HepG2 (cell line): Measurements from ENCODE around the gene KLF3. TPM values are rescaled to one million over a fixed set of nuclear protein-coding genes. Genes with fewer than 3 reads are reported as not detected.
A peak's percentile ranks its signal among the peaks of the same experiment; 100 is the strongest.

ENCODE experiments used
- ATAC-seq: fragments of 200-7000 bp; cut with Tn5 transposase; 3 replicates; pipeline ENCODE4 v1.9.1; 2020; ENCODE audit warnings: mild to moderate bottlenecking, moderate library complexity
- BruUV-seq: library from RNA; stranded (reverse); fragments of 400-500 nt; replicated peaks from 2 replicates; lab custom pipeline; 2021; lab: Mats Ljungman, UMichigan
- CTCF ChIA-PET: fragments of 300-600 bp; formaldehyde crosslinking; extraction: SDS; loops from one replicate; lab custom pipeline; 2021; ENCODE audit warnings: low total read pairs, inconsistent platforms, low intra/inter-chr PET ratio; lab: Yijun Ruan, JAX
- POLR2A ChIA-PET: fragments of 350-600 bp; sonication (Branson Sonifier 250); formaldehyde crosslinking; loops from one replicate; lab custom pipeline; 2020; ENCODE audit warnings: antibody characterized with exemption, inconsistent platforms; lab: Yijun Ruan, JAX
- DNase-seq: peaks from one replicate; pipeline ENCODE4 v3.0.0-alpha.2; 2015; ENCODE audit warnings: low spot score
- FAIRE-seq: peaks from 3 replicates; lab custom pipeline; 2011; peaks lifted over from hg19 to GRCh38; lab: Jason Lieb, UNC
- H2AFZ ChIP-seq: one replicate; pipeline ENCODE4 v1.6.1; 2011; ENCODE audit warnings: low read length, inconsistent platforms
- H3K27ac ChIP-seq: fragments of 300-600 bp; 3 replicates; pipeline ENCODE4 v1.8.0; 2011; ENCODE audit warnings: mixed run types, mild to moderate bottlenecking, mixed read lengths, low read length, inconsistent platforms; ENCODE audit not compliant: insufficient read depth; ENCODE audit errors: extremely low read length
- H3K27me3 ChIP-seq, 2 experiments: fragments of 200-600 bp in 1 of 2; 2 replicates in 1 of 2; 3 replicates in 1 of 2; pipeline versions ENCODE4 v1.6.0 to v1.8.0; 2011; ENCODE audit warnings: low read length in 2 of 2, mild to moderate bottlenecking in 2 of 2, moderate library complexity in 2 of 2, inconsistent platforms in 1 of 2; ENCODE audit not compliant: insufficient read depth in 2 of 2, control insufficient read depth in 1 of 2
- H3K36me3 ChIP-seq, 2 experiments: fragments of 200-600 bp in 1 of 2; replicated peaks in 1 of 2; 2 replicates in 1 of 2; 3 replicates in 1 of 2; pipeline versions ENCODE4 v1.5.1 to v1.8.0; 2011; ENCODE audit warnings: low read length in 2 of 2, inconsistent platforms in 1 of 2; ENCODE audit not compliant: insufficient read depth in 2 of 2, control insufficient read depth in 1 of 2
- H3K4me1 ChIP-seq: 2 replicates; pipeline ENCODE4 v1.5.1; 2012; ENCODE audit warnings: low read length, inconsistent platforms; ENCODE audit not compliant: insufficient read depth
- H3K4me2 ChIP-seq: 2 replicates; pipeline ENCODE4 v1.6.0; 2011; ENCODE audit warnings: low read depth, low read length, inconsistent platforms
- H3K4me3 ChIP-seq, 3 experiments: fragments of 200-600 bp in 1 of 3; sonication (generic), shearing (Covaris generic) in 1 of 3; replicated peaks in 1 of 3; 2 replicates each; pipeline ENCODE4 v1.5.1; 2011 to 2016; ENCODE audit warnings: low read length in 3 of 3, inconsistent platforms in 2 of 3, low read depth in 2 of 3, mild to moderate bottlenecking in 2 of 3, control low read depth in 1 of 3, mixed read lengths in 1 of 3; ENCODE audit not compliant: insufficient read depth in 1 of 3
- H3K79me2 ChIP-seq: one replicate; pipeline ENCODE4 v1.6.1; 2011; ENCODE audit warnings: low read length, inconsistent platforms; ENCODE audit not compliant: insufficient read depth
- H3K9ac ChIP-seq: 2 replicates; pipeline ENCODE4 v1.6.0; 2011; ENCODE audit warnings: mild to moderate bottlenecking, low read depth, low read length, inconsistent platforms; ENCODE audit not compliant: insufficient read depth
- H3K9me3 ChIP-seq: 2 replicates; pipeline ENCODE4 v1.5.1; 2012; ENCODE audit warnings: mild to moderate bottlenecking, low read length
- H4K20me1 ChIP-seq: 2 replicates; pipeline ENCODE4 v1.6.0; 2011; ENCODE audit warnings: inconsistent platforms, mild to moderate bottlenecking, low read length, moderate library complexity; ENCODE audit not compliant: insufficient read depth
- ERF ChIP-seq: IDR thresholded peaks from 2 replicates; pipeline ENCODE4 v1.6.1; 2018; ENCODE audit warnings: missing biosample characterization, missing genetic modification reagents
- HIC2 ChIP-seq: sonication (generic); formaldehyde crosslinking; IDR thresholded peaks from 2 replicates; pipeline ENCODE4 v1.9.0; 2022; ENCODE audit warnings: low read depth, missing genetic modification reagents
- RAD21 ChIP-seq: fragments of 450-650 bp; formaldehyde crosslinking; IDR thresholded peaks from 2 replicates; pipeline ENCODE4 v1.5.0; 2020; ENCODE audit warnings: mild to moderate bottlenecking
- TOPORS ChIP-seq: sonication (generic); formaldehyde crosslinking; IDR thresholded peaks from 2 replicates; pipeline ENCODE4 v1.8.0; 2023; ENCODE audit warnings: mild to moderate bottlenecking, missing genetic modification reagents
- ZNF770 ChIP-seq: sonication (generic); formaldehyde crosslinking; IDR thresholded peaks from 2 replicates; pipeline ENCODE4 v1.5.0; 2020; ENCODE audit warnings: mild to moderate bottlenecking, missing genetic modification reagents
- WGBS: methylation state at CpG from one replicate; pipeline ENCODE4 v1.1.6; 2017; ENCODE audit warnings: low lambda C conversion rate; 5-methylcytosine and 5-hydroxymethylcytosine counted together
- in situ Hi-C: cut with HindIII; loops from 2 replicates; pipeline ENCODE4 v1.10.0; 2017; ENCODE audit warnings: low pct_unique_long_range_greater_than_20kb; ENCODE audit not compliant: extremely low pct_ligation_motif_present
- intact Hi-C: fragments of 100-400 bp; cut with micrococcal nuclease; formaldehyde crosslinking; loops from one replicate; pipeline ENCODE4 v1.10.0; 2022; ENCODE audit not compliant: unreplicated experiment
- polyA plus RNA-seq, 8 experiments: library from polyadenylated mRNA; depleted of rRNA in 3 of 8; stranded (reverse) in 7 of 8; unstranded in 1 of 8; fragments of >200 nt; fragmentation: Illumina TruSeq in 4 of 8; extraction: Trizol in 4 of 8; gene quantifications; 2 replicates each; pipeline versions ENCODE4 v1.2.1 to v1.2.3, GENCODE V29; 2011 to 2016; ENCODE audit warnings: low read depth in 4 of 8, missing spikeins in 1 of 8, mixed read lengths in 1 of 8; ENCODE audit not compliant: insufficient read depth in 1 of 8
- total RNA-seq, 5 experiments: library from RNA; depleted of rRNA; stranded (reverse); fragments of >200 nt; fragmentation: Illumina TruSeq; extraction: Trizol; gene quantifications; 2 replicates each; pipeline ENCODE4 v1.2.3, GENCODE V29; 2016; ENCODE audit warnings: low read depth in 1 of 5

Gene KLF3
- total and polyA plus RNA-seq, 2 of the 13 experiments (the other 11 are each of a cell fraction or from before 2014, with no cell fraction given), result 29.1 to 37.8 TPM

GRCh38 chr4:38623260-38623659 is 40.7 kb upstream of the KLF3 start (continued):
- TF ChIP-seq ZNF770 (CRISPR knock-in tag) (0 out of 2 replicates have a peak, but pooled peaks have one; percentile 29), RAD21 (CRISPR knock-in tag) (no peak), HIC2 (CRISPR knock-in tag) (no peak)

- H3K27me3 ChIP-seq, result no peaks in the 10 kb centered on the region
- H4K20me1 ChIP-seq, result no peaks in the 10 kb centered on the region
- no peak overlapping the region for H2AFZ ChIP-seq
- H3K36me3 ChIP-seq, result no peaks in the 10 kb centered on the region
- ChIA-PET POLR2A (no interaction called here), CTCF (no interaction called here)
- intact Hi-C loops (no loop called here), in situ Hi-C loops (no loop called here)
- H3K27ac ChIP-seq, result no peak overlapping the region
- BruUV-seq, result no TSS peak
- H3K4me1 ChIP-seq, result peaks cover 32% of the 10 kb centered on the region
- no peaks in the 10 kb centered on the region for H3K9me3 ChIP-seq
- DNase-seq (no peak), ATAC-seq (no peak), FAIRE-seq (no peak)
- TF ChIP-seq TOPORS, result no peak
- TF ChIP-seq ERF (CRISPR knock-in tag), result no peak
- H3K9ac ChIP-seq, result no peak overlapping the region
- 85% methylated on average over 3 of the region's 3 CpGs for WGBS
- H3K4me3 ChIP-seq, result no peak overlapping the region
- H3K79me2 ChIP-seq, result no peaks in the 10 kb centered on the region
- no peak overlapping the region for H3K4me2 ChIP-seq
Observed at GRCh38 chr4:38624311-38624710, 39.7 kb upstream of the KLF3 start.
